ENCODE measurements around the gene AP1S3. TPM values are rescaled to one million over a fixed set of nuclear protein-coding genes. Genes with fewer than 3 reads are reported as not detected.

The AP1S3 gene
- total RNA-seq, 1 donor from 2014 or later = 18.0 TPM

DNA sequence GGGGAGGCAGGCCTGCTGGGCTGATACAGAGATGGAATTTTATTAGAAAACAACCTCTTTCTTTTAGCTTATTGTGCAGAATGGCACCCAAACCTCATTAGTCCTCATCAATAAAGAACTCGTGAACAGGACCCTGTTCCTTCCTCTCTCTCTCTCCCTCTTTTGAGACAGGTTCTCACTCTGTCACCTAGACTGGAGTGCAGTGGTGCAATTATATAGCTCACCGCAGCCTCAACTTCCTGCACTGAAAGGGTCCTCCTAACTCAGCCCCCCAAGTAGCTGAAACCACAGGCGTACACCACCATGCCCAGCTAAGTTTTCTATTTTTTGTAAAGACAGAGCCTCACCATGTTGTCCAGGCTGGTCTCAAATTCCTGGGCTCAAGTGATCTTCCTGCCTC is 21.7 kb upstream of the AP1S3 start:
- TF ChIP-seq, protein P1, sequence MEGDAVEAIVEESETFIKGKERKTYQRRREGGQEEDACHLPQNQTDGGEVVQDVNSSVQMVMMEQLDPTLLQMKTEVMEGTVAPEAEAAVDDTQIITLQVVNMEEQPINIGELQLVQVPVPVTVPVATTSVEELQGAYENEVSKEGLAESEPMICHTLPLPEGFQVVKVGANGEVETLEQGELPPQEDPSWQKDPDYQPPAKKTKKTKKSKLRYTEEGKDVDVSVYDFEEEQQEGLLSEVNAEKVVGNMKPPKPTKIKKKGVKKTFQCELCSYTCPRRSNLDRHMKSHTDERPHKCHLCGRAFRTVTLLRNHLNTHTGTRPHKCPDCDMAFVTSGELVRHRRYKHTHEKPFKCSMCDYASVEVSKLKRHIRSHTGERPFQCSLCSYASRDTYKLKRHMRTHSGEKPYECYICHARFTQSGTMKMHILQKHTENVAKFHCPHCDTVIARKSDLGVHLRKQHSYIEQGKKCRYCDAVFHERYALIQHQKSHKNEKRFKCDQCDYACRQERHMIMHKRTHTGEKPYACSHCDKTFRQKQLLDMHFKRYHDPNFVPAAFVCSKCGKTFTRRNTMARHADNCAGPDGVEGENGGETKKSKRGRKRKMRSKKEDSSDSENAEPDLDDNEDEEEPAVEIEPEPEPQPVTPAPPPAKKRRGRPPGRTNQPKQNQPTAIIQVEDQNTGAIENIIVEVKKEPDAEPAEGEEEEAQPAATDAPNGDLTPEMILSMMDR (IDR thresholded peaks at IDR 0.05; ENCODE audit: unreplicated experiment) = no peak
- no peaks in the 10 kb centered on the region for H3K27me3 Mint-ChIP-seq (ENCODE audit: low read depth)

DNA sequence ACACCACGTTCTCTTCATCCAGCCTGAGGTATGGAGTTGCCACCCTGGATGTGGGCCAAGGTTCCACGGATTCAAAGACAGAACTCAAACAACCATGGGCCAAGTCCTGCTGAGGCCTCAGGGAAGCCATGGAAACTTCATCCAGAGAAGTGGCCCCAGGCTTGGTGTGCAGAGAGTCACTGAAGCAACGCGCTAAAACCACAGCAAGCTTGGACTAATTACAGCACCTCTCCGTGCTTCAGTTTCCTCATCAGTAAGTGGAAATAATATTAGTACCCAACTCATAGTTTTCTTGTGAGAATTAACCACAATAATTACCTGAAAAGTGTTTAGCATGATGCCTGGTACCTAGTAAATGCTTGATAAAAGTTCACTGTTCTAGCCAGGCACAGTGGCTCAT is 19.2 kb upstream of the AP1S3 start:
- TF ChIP-seq, protein P1 (IDR thresholded peaks at IDR 0.05; ENCODE audit: unreplicated experiment) = no peak
- DNase-seq (ENCODE audit: low spot score in 2 of 2, unreplicated experiment in 2 of 2) = no peak
- no peak overlapping the region for H3K4me3 Mint-ChIP-seq
- no peaks in the 10 kb centered on the region for H3K27me3 Mint-ChIP-seq (ENCODE audit: low read depth)
- H3K4me1 Mint-ChIP-seq = peaks cover 8% of the 10 kb centered on the region
- no peak overlapping the region for H3K27ac Mint-ChIP-seq
- peaks cover 3% of the 10 kb centered on the region for H3K36me3 Mint-ChIP-seq
- no peaks in the 10 kb centered on the region for H3K9me3 Mint-ChIP-seq

More for the DNA sequence above, 21.7 kb upstream of the AP1S3 start:
- no peak for DNase-seq (ENCODE audit: low spot score in 2 of 2, unreplicated experiment in 2 of 2)
- Mint-ChIP-seq H3K4me3 (no peak overlapping the region), H3K4me1 (peaks cover 8% of the 10 kb centered on the region), H3K36me3 (no peaks in the 10 kb centered on the region), H3K27ac (no peak overlapping the region), H3K9me3 (no peaks in the 10 kb centered on the region)

DNA sequence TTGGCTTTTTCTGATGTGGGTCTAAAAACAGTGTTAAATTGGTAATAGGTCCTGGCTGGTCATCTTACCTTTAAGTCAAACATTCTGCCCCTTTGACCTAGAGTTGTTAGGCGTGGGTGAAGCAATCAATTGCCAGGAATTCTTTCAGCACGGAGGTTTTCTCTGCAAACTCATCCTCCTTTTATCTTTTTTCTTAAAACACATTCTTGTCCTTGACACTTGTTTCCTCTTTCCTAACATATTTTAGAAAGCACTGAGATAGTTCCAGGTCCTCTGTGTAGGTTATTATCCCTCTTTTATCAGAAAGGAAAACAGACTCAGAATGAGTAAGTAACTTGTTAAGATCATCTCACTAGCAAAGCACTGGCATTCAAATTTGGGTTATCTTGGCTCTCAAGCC is 18.6 kb upstream of the AP1S3 start:
- H3K27me3 Mint-ChIP-seq (ENCODE audit: low read depth) = no peaks in the 10 kb centered on the region

DNA sequence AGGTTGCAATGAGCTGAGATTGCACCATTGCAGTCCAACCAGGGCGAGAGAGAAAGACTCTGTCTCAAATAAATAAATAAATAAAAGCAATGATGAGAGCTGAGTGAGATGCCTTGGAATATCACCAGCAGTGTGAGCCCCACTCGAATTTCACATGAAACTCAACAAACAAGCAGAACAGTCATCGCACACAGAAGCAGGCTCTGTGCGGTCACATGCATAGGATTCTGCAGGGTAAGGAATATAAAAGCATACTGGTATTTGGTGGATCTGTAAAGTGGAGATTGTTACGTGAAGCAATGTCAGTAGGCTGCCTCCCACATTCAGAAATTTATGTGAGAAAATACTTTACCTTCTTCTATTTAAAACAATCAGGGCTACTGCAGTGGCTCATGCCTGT is 18.0 kb upstream of the AP1S3 start:
- H3K36me3 Mint-ChIP-seq = peaks cover 11% of the 10 kb centered on the region
- H3K4me1 Mint-ChIP-seq = peaks cover 8% of the 10 kb centered on the region
- no peak for DNase-seq (ENCODE audit: low spot score in 2 of 2, unreplicated experiment in 2 of 2)
- H3K27me3 Mint-ChIP-seq (ENCODE audit: low read depth) = no peaks in the 10 kb centered on the region
- no peak overlapping the region for H3K4me3 Mint-ChIP-seq
- no peaks in the 10 kb centered on the region for H3K9me3 Mint-ChIP-seq
- peak overlapping the region; percentile 43 for H3K27ac Mint-ChIP-seq
- TF ChIP-seq, protein P1 (IDR thresholded peaks at IDR 0.05; ENCODE audit: unreplicated experiment) = no peak

More for the DNA sequence above, 18.6 kb upstream of the AP1S3 start:
- DNase-seq (ENCODE audit: low spot score in 2 of 2, unreplicated experiment in 2 of 2) = no peak
- Mint-ChIP-seq H3K36me3 (peaks cover 6% of the 10 kb centered on the region), H3K9me3 (no peaks in the 10 kb centered on the region), H3K4me3 (no peak overlapping the region), H3K4me1 (peaks cover 8% of the 10 kb centered on the region), H3K27ac (no peak overlapping the region)
- TF ChIP-seq, protein P1 (IDR thresholded peaks at IDR 0.05; ENCODE audit: unreplicated experiment) = no peak

DNA sequence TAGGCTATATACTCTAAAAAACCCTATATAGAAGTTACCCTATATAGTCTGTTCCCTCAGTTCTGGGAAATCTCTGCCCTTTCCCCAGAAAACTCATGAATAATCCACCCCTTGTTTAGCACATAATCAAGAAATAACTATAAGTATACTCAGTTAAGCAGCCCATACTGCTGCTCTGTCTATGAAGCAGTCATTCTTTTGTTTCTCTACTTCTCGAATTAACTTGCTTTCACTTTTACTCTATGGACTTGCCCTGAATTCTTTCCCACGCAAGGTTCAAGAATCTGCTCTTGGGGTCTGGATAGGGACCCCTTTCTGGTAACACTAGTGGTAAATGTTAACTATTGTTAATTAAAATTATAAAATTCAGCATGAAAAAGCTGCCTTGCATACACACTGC is 17.4 kb upstream of the AP1S3 start:
- Mint-ChIP-seq H3K4me3 (no peak overlapping the region), H3K36me3 (peaks cover 16% of the 10 kb centered on the region), H3K4me1 (peaks cover 8% of the 10 kb centered on the region), H3K27ac (no peak overlapping the region), H3K9me3 (peaks cover 3% of the 10 kb centered on the region), H3K27me3 (ENCODE audit: low read depth) (no peaks in the 10 kb centered on the region)
- TF ChIP-seq, protein P1 (IDR thresholded peaks at IDR 0.05; ENCODE audit: unreplicated experiment) = no peak
- DNase-seq (ENCODE audit: low spot score in 2 of 2, unreplicated experiment in 2 of 2) = no peak

DNA sequence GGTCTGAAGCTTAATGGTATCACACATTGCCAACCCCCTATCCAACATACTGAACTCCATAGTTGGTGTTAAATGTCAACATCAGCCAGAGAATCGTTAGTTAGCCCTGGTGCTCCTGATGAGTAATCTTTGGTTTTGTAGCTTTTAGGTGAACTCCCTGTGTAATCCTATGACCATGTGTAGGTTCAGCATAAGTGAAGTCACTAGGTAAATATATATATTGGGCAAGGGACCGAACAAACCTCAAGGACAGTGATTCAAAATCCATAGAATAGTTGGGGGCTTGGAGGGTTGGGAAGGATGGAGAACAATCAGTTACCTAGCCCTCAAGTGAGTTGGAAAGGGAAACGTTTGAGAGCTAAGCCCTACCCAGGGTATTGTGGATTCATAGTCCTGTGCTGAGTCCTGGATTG is 16.0 kb upstream of the AP1S3 start:
- no peak overlapping the region for H3K4me3 Mint-ChIP-seq
- H3K4me1 Mint-ChIP-seq = peaks cover 8% of the 10 kb centered on the region
- no peaks in the 10 kb centered on the region for H3K27me3 Mint-ChIP-seq (ENCODE audit: low read depth)
- peaks cover 14% of the 10 kb centered on the region for H3K9me3 Mint-ChIP-seq
- TF ChIP-seq, protein P1 (IDR thresholded peaks at IDR 0.05; ENCODE audit: unreplicated experiment) = no peak
- peaks cover 25% of the 10 kb centered on the region for H3K36me3 Mint-ChIP-seq
- no peak for DNase-seq (ENCODE audit: low spot score in 2 of 2, unreplicated experiment in 2 of 2)
- H3K27ac Mint-ChIP-seq = no peak overlapping the region
